Measurements from ENCODE around the gene HLA-DMA. TPM values are rescaled to one million over a fixed set of nuclear protein-coding genes. Genes with fewer than 3 reads are reported as not detected.

The HLA-DMA gene
- total RNA-seq, 1 donor = 9.0 TPM

DNA sequence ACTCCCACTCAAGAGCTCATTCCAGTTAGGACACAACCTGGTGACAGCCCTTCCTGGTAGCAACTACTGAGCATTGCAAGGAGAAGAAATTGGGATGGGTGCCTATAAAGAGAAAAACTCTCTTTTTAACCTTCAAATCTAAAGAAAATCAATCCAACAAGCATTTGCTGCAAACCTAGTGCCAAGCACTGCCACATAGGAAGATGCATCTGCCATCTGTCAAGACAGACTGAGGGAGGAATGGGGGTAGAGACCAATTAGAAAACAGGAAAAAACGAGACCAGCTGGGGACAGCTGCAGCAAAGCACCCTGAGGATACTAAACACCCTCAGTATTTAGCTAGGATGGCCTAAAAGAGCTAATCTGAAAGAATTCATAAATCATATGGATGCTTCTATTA, 39.9 kb downstream of the HLA-DMA start:
- Histone ChIP-seq H3K4me3 (ENCODE audit: insufficient read depth, low read length) (no peak overlapping the region), H3K4me2 (ENCODE audit: insufficient read depth, low read length) (no peak overlapping the region), H3K27ac (ENCODE audit: low read depth, low read length) (no peak overlapping the region), H3K9me3 (ENCODE audit: low read depth, low read length) (no peaks in the 10 kb centered on the region), H3K27me3 (ENCODE audit: insufficient read depth, low read length) (peaks cover 8% of the 10 kb centered on the region), H3K36me3 (ENCODE audit: insufficient read depth, low read length) (no peaks in the 10 kb centered on the region), H4K20me1 (ENCODE audit: insufficient read depth, low read length) (no peaks in the 10 kb centered on the region), H3K4me1 (ENCODE audit: insufficient read depth, low read length) (no peaks in the 10 kb centered on the region), H2AFZ (ENCODE audit: low read length) (no peak overlapping the region), H3K79me2 (ENCODE audit: insufficient read depth, low read length) (no peaks in the 10 kb centered on the region)
- no peak for TF ChIP-seq CTCF (IDR thresholded peaks at IDR 0.05; ENCODE audit: extremely low read depth, low read depth, low read length)
- DNase-seq (ENCODE audit: insufficient read length, low spot score, missing footprints) = no peak

- H3K27ac ChIP-seq (ENCODE audit: low read depth, low read length) = no peak overlapping the region
- no peaks in the 10 kb centered on the region for H3K79me2 ChIP-seq (ENCODE audit: insufficient read depth, low read length)
- H2AFZ ChIP-seq (ENCODE audit: low read length) = no peak overlapping the region
- H3K4me1 ChIP-seq (ENCODE audit: insufficient read depth, low read length) = peaks cover 7% of the 10 kb centered on the region
- no peaks in the 10 kb centered on the region for H3K36me3 ChIP-seq (ENCODE audit: insufficient read depth, low read length)
- H3K27me3 ChIP-seq (ENCODE audit: insufficient read depth, low read length) = no peaks in the 10 kb centered on the region
- H3K4me3 ChIP-seq (ENCODE audit: insufficient read depth, low read length) = no peak overlapping the region
- H3K9me3 ChIP-seq (ENCODE audit: low read depth, low read length) = no peaks in the 10 kb centered on the region
- DNase-seq (ENCODE audit: insufficient read length, low spot score, missing footprints) = no peak
- no peak overlapping the region for H3K4me2 ChIP-seq (ENCODE audit: insufficient read depth, low read length)
- H4K20me1 ChIP-seq (ENCODE audit: insufficient read depth, low read length) = no peaks in the 10 kb centered on the region
- no peak for TF ChIP-seq CTCF (IDR thresholded peaks at IDR 0.05; ENCODE audit: extremely low read depth, low read depth, low read length)
These were observed 44.0 kb downstream of the HLA-DMA start for GRCh38 chr6:32908897-32909296.

- H3K4me3 ChIP-seq (ENCODE audit: insufficient read depth, low read length) = no peak overlapping the region
- H3K9me3 ChIP-seq (ENCODE audit: low read depth, low read length) = no peaks in the 10 kb centered on the region
- no peaks in the 10 kb centered on the region for H3K27me3 ChIP-seq (ENCODE audit: insufficient read depth, low read length)
- no peaks in the 10 kb centered on the region for H3K79me2 ChIP-seq (ENCODE audit: insufficient read depth, low read length)
- no peak for DNase-seq (ENCODE audit: insufficient read length, low spot score, missing footprints)
- H3K27ac ChIP-seq (ENCODE audit: low read depth, low read length) = no peak overlapping the region
- peaks cover 7% of the 10 kb centered on the region for H3K4me1 ChIP-seq (ENCODE audit: insufficient read depth, low read length)
- no peaks in the 10 kb centered on the region for H3K36me3 ChIP-seq (ENCODE audit: insufficient read depth, low read length)
- no peak overlapping the region for H2AFZ ChIP-seq (ENCODE audit: low read length)
- no peaks in the 10 kb centered on the region for H4K20me1 ChIP-seq (ENCODE audit: insufficient read depth, low read length)
- H3K4me2 ChIP-seq (ENCODE audit: insufficient read depth, low read length) = no peak overlapping the region
- no peak for TF ChIP-seq CTCF (IDR thresholded peaks at IDR 0.05; ENCODE audit: extremely low read depth, low read depth, low read length)
These were observed 46.4 kb downstream of the HLA-DMA start for GRCh38 chr6:32906539-32906938.

DNA sequence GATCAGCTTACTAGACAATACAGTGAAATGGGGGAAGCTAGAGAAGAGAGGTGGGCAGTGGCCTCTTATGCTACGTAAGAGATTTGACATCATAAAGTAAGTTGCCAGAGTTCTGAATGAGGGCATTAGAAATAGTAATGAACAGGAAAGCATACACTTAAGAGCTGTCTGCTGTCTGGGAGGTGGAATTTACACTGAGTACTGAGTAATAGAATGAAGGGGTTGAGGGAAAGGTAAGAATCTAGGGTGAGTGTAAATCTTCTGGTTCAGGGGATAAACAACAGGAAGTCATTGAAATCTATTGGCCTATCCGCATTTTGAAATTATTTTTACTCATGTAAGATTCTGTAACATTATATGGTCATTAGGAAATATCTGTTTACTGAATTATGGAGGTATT, 47.8 kb downstream of the HLA-DMA start:
- Histone ChIP-seq H3K9me3 (ENCODE audit: low read depth, low read length) (no peaks in the 10 kb centered on the region), H3K36me3 (ENCODE audit: insufficient read depth, low read length) (no peaks in the 10 kb centered on the region), H3K4me3 (ENCODE audit: insufficient read depth, low read length) (no peak overlapping the region), H3K27ac (ENCODE audit: low read depth, low read length) (no peak overlapping the region), H2AFZ (ENCODE audit: low read length) (no peak overlapping the region), H3K4me1 (ENCODE audit: insufficient read depth, low read length) (peaks cover 7% of the 10 kb centered on the region), H3K79me2 (ENCODE audit: insufficient read depth, low read length) (no peaks in the 10 kb centered on the region), H3K27me3 (ENCODE audit: insufficient read depth, low read length) (no peaks in the 10 kb centered on the region), H3K4me2 (ENCODE audit: insufficient read depth, low read length) (no peak overlapping the region), H4K20me1 (ENCODE audit: insufficient read depth, low read length) (no peaks in the 10 kb centered on the region)
- no peak for TF ChIP-seq CTCF (IDR thresholded peaks at IDR 0.05; ENCODE audit: extremely low read depth, low read depth, low read length)
- DNase-seq (ENCODE audit: insufficient read length, low spot score, missing footprints) = no peak

All from osteoblast (primary cell).